Prostate gland (tissue), 2 donors: ENCODE measurements around the gene FECH. TPM values are rescaled to one million over a fixed set of nuclear protein-coding genes. Genes with fewer than 3 reads are reported as not detected.

Experiments
- DNase-seq: peaks from one replicate; pipeline ENCODE4 v3.0.0-alpha.2; 2019; ENCODE audit warnings: low spot score
- H3K27ac ChIP-seq, 2 donors: fragments of 200-600 bp; sonication (generic); 2 replicates each; pipeline ENCODE4 v1.5.1; 2017 to 2019
- H3K27me3 ChIP-seq: fragments of 200-600 bp; sonication (generic); replicated peaks from 2 replicates; pipeline ENCODE4 v1.5.1; 2019; ENCODE audit not compliant: insufficient read depth
- H3K36me3 ChIP-seq, 2 donors: fragments of 200-600 bp; sonication (generic); 1 replicate in 1 of 2; 2 replicates in 1 of 2; pipeline versions ENCODE4 v1.5.1 to v1.8.1; 2017 to 2019
- H3K4me1 ChIP-seq: fragments of 200-600 bp; sonication (generic); replicated peaks from 2 replicates; pipeline ENCODE4 v1.5.1; 2019
- H3K4me3 ChIP-seq, 2 donors: fragments of 200-600 bp; sonication (generic); 2 replicates each; pipeline ENCODE4 v1.5.1; 2017 to 2019
- H3K9me3 ChIP-seq: fragments of 200-600 bp; sonication (generic); 2 replicates; pipeline ENCODE4 v1.5.1; 2017
- CTCF ChIP-seq, 4 experiments: fragments of 200-600 bp in 2 of 4; fragments of 450-650 bp in 2 of 4; sonication (generic) in 2 of 4; IDR thresholded peaks; 1 replicate in 3 of 4; 2 replicates in 1 of 4; pipeline ENCODE4 v1.5.1; 2016 to 2019; ENCODE audit warnings: antibody characterized with exemption in 4 of 4, mild to moderate bottlenecking in 2 of 4, moderate library complexity in 2 of 4
- POLR2A ChIP-seq: fragments of 450-650 bp; IDR thresholded peaks from one replicate; pipeline ENCODE4 v1.6.1; 2016; ENCODE audit warnings: antibody characterized with exemption, mild to moderate bottlenecking
- POLR2AphosphoS5 ChIP-seq: sonication (generic); formaldehyde crosslinking; IDR thresholded peaks from one replicate; pipeline ENCODE4 v1.6.1; 2017; ENCODE audit warnings: antibody characterized with exemption
- WGBS: methylation state at CpG from one replicate; pipeline ENCODE4 v1.1.5; 2018; 5-methylcytosine and 5-hydroxymethylcytosine counted together
- intact Hi-C: fragments of 100-400 bp; cut with DNase I; formaldehyde crosslinking; loops from one replicate; pipeline ENCODE4 v1.14.2; 2022
- total RNA-seq, 2 donors: library from RNA; depleted of rRNA; stranded (reverse); fragments of >200 nt; gene quantifications; one replicate each; pipeline ENCODE4 v1.1.0, GENCODE V29; 2016

Gene FECH
- total RNA-seq, 2 donors from 2014 or later, result 25.8 to 71.0 TPM

DNA sequence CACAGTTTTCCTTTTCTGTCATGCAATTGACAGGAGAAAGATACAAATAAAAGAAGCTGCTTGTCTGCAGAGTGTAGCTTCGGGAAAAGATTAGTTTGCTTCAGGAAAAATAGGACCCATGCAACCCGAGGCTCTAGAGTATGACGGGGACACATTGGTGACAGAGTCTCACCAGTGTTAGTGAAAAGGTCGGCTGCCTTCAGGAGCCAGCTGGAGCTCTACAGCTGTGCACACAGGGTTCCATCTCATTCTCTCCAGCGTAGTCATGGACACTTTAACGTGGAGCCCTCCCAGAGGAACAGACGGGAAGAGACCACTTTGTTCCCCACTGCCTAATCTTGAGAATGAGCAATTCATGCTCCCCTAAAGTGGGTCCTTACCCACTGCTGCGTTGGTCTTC, 42.9 kb downstream of the FECH start:
- H3K4me3 ChIP-seq, result no peak overlapping the region
- no peak overlapping the region for H3K27ac ChIP-seq
- 86% methylated on average over 8 of the region's 8 CpGs for WGBS
- intact Hi-C loops, result no loop called here
- no peak for TF ChIP-seq POLR2A
- TF ChIP-seq CTCF (IDR thresholded peaks at IDR 0.05), result no peak
- no peak for TF ChIP-seq POLR2AphosphoS5
- DNase-seq, result no peak
- no peaks in the 10 kb centered on the region for H3K4me1 ChIP-seq
- H3K36me3 ChIP-seq, result no peaks in the 10 kb centered on the region
- no peaks in the 10 kb centered on the region for H3K27me3 ChIP-seq
- no peaks in the 10 kb centered on the region for H3K9me3 ChIP-seq

- Histone ChIP-seq H3K27ac (no peak overlapping the region), H3K4me1 (no peaks in the 10 kb centered on the region), H3K9me3 (no peaks in the 10 kb centered on the region), H3K27me3 (no peaks in the 10 kb centered on the region), H3K4me3 (no peak overlapping the region), H3K36me3 (no peaks in the 10 kb centered on the region)
- TF ChIP-seq CTCF (IDR thresholded peaks at IDR 0.05) (no peak), POLR2A (no peak), POLR2AphosphoS5 (no peak)
- WGBS, result 52% methylated on average over 17 of the region's 17 CpGs
- no peak for DNase-seq
- intact Hi-C loops, result no loop called here
Observed at GRCh38 chr18:57542812-57543427, 43.6 kb downstream of the FECH start.

- Histone ChIP-seq H3K4me3 (no peak overlapping the region), H3K27ac (no peak overlapping the region), H3K27me3 (no peaks in the 10 kb centered on the region), H3K36me3 (no peaks in the 10 kb centered on the region), H3K4me1 (no peaks in the 10 kb centered on the region), H3K9me3 (no peaks in the 10 kb centered on the region)
- intact Hi-C loops, result no loop called here
- WGBS, result 28% methylated on average over 4 of the region's 4 CpGs
- no peak for TF ChIP-seq CTCF (IDR thresholded peaks at IDR 0.05)
- no peak for TF ChIP-seq POLR2A
- TF ChIP-seq POLR2AphosphoS5, result no peak
- DNase-seq, result no peak
Observed at GRCh38 chr18:57542126-57542525, 44.4 kb downstream of the FECH start.

DNA sequence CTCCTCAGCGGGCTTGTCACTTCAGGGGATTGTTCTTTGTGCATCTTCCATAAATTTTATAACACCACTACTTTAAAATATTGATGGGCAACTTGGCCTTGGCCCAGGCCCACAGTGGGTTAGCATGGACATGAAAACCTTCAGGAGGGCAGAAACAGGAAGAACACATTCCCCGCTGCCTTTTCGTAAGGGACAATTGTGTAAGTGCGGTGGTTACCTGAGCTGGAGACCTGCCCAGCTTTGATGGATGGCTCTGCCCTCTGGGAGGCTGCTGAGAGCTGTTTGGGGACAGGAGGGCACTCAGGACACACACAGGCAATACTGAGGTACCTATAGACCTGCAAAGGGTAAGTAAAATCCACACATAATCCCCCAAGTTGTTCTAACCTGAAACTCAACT, 46.8 kb downstream of the FECH start:
- H3K27me3 ChIP-seq, result no peaks in the 10 kb centered on the region
- intact Hi-C loops, result no loop called here
- no peak overlapping the region for H3K4me3 ChIP-seq
- H3K9me3 ChIP-seq, result no peaks in the 10 kb centered on the region
- WGBS, result 56% methylated on average over 4 of the region's 4 CpGs
- TF ChIP-seq CTCF (IDR thresholded peaks at IDR 0.05) (no peak), POLR2AphosphoS5 (no peak), POLR2A (no peak)
- no peaks in the 10 kb centered on the region for H3K4me1 ChIP-seq
- DNase-seq, result no peak
- no peaks in the 10 kb centered on the region for H3K36me3 ChIP-seq
- no peak overlapping the region for H3K27ac ChIP-seq

DNA sequence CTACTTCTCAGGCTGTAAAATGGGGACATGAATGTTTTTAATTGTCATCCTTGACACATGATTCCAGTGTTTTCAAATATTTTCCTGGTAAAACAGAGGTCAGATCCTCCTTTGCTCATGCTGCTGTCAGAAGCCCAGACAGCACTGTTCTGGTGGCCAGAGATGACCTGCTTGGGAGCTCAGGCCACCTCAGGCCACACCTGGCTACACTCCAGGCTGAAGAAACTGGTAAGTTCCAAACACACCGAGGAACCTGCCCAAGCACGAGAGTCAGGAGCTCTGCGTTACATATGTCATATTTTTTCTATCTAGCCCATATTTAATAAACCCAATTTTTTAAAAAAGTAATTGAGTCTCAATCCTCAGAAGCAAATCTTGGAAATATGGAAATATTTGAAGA, 47.9 kb downstream of the FECH start:
- no peaks in the 10 kb centered on the region for H3K27me3 ChIP-seq
- no peak for DNase-seq
- TF ChIP-seq CTCF (IDR thresholded peaks at IDR 0.05), result no peak
- no peak for TF ChIP-seq POLR2A
- no peak for TF ChIP-seq POLR2AphosphoS5
- H3K27ac ChIP-seq, result no peak overlapping the region
- H3K4me1 ChIP-seq, result no peaks in the 10 kb centered on the region
- no peaks in the 10 kb centered on the region for H3K36me3 ChIP-seq
- 81% methylated on average over 3 of the region's 3 CpGs for WGBS
- no peaks in the 10 kb centered on the region for H3K9me3 ChIP-seq
- intact Hi-C loops, result no loop called here
- H3K4me3 ChIP-seq, result no peak overlapping the region
